ENCODE results near the gene FBXW5.

Gene FBXW5

GRCh38 chr9:136957461-136957860, 12.9 kb upstream of the FBXW5 start:
- TF ChIP-seq CTCF (conservative IDR thresholded peaks at IDR 0.05; ENCODE audit: low read depth, low read length) = no peak
- DNase-seq (ENCODE audit: low read depth) = no peak
- no peak overlapping the region for H3K4me3 ChIP-seq (ENCODE audit: low read depth, low read length)

- H3K4me3 ChIP-seq (ENCODE audit: low read depth, low read length) = no peak overlapping the region
- no peak for DNase-seq (ENCODE audit: low read depth)
- TF ChIP-seq CTCF (conservative IDR thresholded peaks at IDR 0.05; ENCODE audit: low read depth, low read length) = no peak
Measured at GRCh38 chr9:136956604-136957003, 12.1 kb upstream of the FBXW5 start.

GRCh38 chr9:136955943-136956335, 11.4 kb upstream of the FBXW5 start:
- no peak for DNase-seq (ENCODE audit: low read depth)
- H3K4me3 ChIP-seq (ENCODE audit: low read depth, low read length) = no peak overlapping the region
- no peak for TF ChIP-seq CTCF (conservative IDR thresholded peaks at IDR 0.05; ENCODE audit: low read depth, low read length)

GRCh38 chr9:136955202-136955942, 10.8 kb upstream of the FBXW5 start:
- no peak for DNase-seq (ENCODE audit: low read depth)
- H3K4me3 ChIP-seq (ENCODE audit: low read depth, low read length) = no peak overlapping the region
- TF ChIP-seq CTCF (conservative IDR thresholded peaks at IDR 0.05; ENCODE audit: low read depth, low read length) = no peak

- DNase-seq (ENCODE audit: low read depth) = no peak
- H3K4me3 ChIP-seq (ENCODE audit: low read depth, low read length) = no peak overlapping the region
- no peak for TF ChIP-seq CTCF (conservative IDR thresholded peaks at IDR 0.05; ENCODE audit: low read depth, low read length)
Measured at GRCh38 chr9:136954270-136955083, 9.9 kb upstream of the FBXW5 start.

GRCh38 chr9:136953771-136954269, 9.3 kb upstream of the FBXW5 start:
- no peak for DNase-seq (ENCODE audit: low read depth)
- no peak for TF ChIP-seq CTCF (conservative IDR thresholded peaks at IDR 0.05; ENCODE audit: low read depth, low read length)
- H3K4me3 ChIP-seq (ENCODE audit: low read depth, low read length) = no peak overlapping the region

Data from choroid plexus epithelial cell (primary cell).